HTERT RPE-1 (cell line): Measurements from ENCODE around the gene APLN.

Experiments
- in situ Hi-C: fragments of 300-500 bp; cut with MboI; formaldehyde crosslinking; loops from 4 replicates; pipeline ENCODE4 v1.14.3; 2020; ENCODE audit warnings: low sequenced_read_pairs

The APLN gene

GRCh38 chrX:129654652-129655546 is at the start of gene APLN:
Gene APLN (minus strand): TSS chrX:129654956. CDS start chrX:129654630, 326 bp downstream.
- in situ Hi-C loops, result no loop called here

GRCh38 chrX:129704491-129704890 is 49.7 kb upstream of the APLN start:
- in situ Hi-C loops, result no loop called here

- in situ Hi-C loops, result no loop called here
Measured at GRCh38 chrX:129701624-129702069, 46.9 kb upstream of the APLN start.

GRCh38 chrX:129700536-129700935 is 45.8 kb upstream of the APLN start:
- in situ Hi-C loops, result no loop called here

- in situ Hi-C loops, result no loop called here
Measured at GRCh38 chrX:129698150-129698549, 43.4 kb upstream of the APLN start.

- in situ Hi-C loops, result no loop called here
Measured at GRCh38 chrX:129697204-129697829, 42.6 kb upstream of the APLN start.

GRCh38 chrX:129696463-129697155 is 41.9 kb upstream of the APLN start:
- in situ Hi-C loops, result no loop called here

- in situ Hi-C loops, result no loop called here
Measured at GRCh38 chrX:129695937-129696336, 41.2 kb upstream of the APLN start.

GRCh38 chrX:129695535-129695934 is 40.8 kb upstream of the APLN start:
- in situ Hi-C loops, result no loop called here

GRCh38 chrX:129694805-129695204 is 40.0 kb upstream of the APLN start:
- in situ Hi-C loops, result no loop called here

GRCh38 chrX:129693354-129693753 is 38.6 kb upstream of the APLN start:
- in situ Hi-C loops, result no loop called here

- in situ Hi-C loops, result no loop called here
Measured at GRCh38 chrX:129690435-129690834, 35.7 kb upstream of the APLN start.

GRCh38 chrX:129689796-129690195 is 35.0 kb upstream of the APLN start:
- in situ Hi-C loops, result no loop called here

- in situ Hi-C loops, result no loop called here
Measured at GRCh38 chrX:129688097-129688496, 33.3 kb upstream of the APLN start.

GRCh38 chrX:129686422-129686948 is 31.7 kb upstream of the APLN start:
- in situ Hi-C loops, result no loop called here

- in situ Hi-C loops, result no loop called here
Measured at GRCh38 chrX:129682979-129683378, 28.2 kb upstream of the APLN start.

GRCh38 chrX:129679901-129680300 is 25.1 kb upstream of the APLN start:
- in situ Hi-C loops, result no loop called here

- in situ Hi-C loops, result no loop called here
Measured at GRCh38 chrX:129678614-129679195, 23.9 kb upstream of the APLN start.

GRCh38 chrX:129667412-129667811 is 12.7 kb upstream of the APLN start:
- in situ Hi-C loops, result no loop called here

GRCh38 chrX:129665916-129666644 is 11.3 kb upstream of the APLN start:
- in situ Hi-C loops, result no loop called here
